Activated CD4-positive, alpha-beta T cell treated with anti-CD3 and anti-CD28 coated beads, Interleukin-2, amount 50 U/mL, for 48 hours (primary cell): Measurements from ENCODE around the gene ERMP1.
"Not testable (repeated sequence)": the region's sequence is repeated elsewhere in the genome, so short reads cannot be mapped to it uniquely, and the experiment has no call there.

Source experiments
- DNase-seq, 2 experiments: peaks; one replicate each; pipeline ENCODE4 v3.0.0-alpha.2; 2020

ERMP1 gene

DNA sequence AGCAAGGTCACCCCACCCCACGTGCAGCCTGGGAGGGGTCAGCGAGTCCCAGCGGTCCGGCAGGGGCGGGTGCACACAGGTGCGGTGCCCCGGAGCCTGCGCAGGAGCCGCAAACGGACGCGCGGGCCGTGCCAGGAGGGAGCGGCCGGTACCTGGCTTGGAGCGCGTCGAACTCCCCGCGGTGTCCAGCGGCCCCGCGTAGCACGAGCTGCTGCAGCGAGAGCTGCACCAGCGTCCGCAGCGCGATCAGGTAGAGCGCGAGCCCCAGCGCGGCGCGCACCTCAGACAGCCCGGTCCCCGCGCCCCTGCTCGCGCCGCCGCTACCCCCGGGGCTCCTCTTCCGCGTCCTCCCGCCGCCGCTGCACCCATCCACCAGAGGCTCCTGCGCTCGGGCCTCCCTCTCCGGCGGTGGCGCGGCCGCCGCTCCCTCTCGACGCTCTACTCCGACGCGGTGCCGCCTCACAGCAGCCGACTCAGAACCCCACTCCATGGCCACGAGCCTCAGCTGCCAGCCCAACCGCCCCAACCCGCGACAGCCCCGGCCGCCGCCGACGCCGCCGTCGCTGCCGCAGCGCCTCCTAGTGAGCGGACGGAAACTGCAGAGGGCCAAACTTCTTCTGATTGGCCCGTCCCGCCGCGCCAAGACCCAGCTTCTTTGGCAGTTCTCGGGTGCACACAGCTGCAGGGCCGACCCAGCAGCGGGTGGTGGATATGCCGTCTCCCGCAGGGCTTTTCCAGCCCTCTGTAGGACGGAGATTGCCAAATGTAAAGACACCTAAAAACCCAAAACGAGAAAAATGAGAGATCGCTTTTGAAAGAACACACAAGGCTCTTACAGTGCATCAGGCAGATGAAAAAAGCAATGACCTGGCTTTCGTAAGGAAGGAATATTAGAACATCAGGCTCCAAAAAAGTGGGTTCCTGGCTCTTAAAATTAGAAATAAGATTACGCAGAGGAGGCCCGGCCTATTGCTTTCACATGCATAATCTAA, at the start of gene ERMP1:
TSS of gene ERMP1 (minus strand) at position 580 of the 992 bp plus-strand sequence. CDS start at position 490, 90 bp downstream.
- peak; percentile 93 to 94 for DNase-seq

DNA sequence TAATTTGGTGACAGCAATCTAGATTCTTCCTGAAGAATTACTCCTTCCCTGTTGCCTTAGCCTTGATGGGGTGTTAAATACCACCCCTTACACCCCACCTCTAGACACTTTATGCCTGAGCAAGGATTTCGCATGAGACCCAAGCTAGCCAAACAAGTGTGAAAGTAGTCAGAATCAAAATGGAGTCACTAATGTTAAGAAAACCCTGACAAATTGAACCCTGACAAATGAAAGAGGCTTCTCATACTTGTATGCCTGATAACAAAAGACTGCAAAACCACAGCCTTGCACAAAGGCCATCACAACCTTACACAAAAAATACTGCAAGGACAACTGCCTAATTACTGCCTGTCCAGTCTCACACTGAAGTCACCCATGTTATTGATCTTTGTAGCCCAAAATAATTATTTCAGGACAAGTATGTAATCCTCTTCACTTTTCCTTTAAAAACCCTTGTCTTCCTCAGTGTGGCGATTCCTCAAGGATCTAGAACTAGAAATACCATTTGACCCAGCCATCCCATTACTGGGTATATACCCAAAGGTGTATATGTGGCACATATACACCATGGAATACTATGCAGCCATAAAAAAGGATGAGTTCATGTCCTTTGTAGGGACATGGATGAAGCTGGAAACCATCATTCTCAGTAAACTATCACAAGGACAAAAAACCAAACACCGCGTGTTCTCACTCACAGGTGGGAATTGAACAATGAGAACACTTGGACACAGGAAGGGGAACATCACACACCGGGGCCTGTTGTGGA, 49.5 kb upstream of the ERMP1 start:
- not testable (repeated sequence) for DNase-seq

DNA sequence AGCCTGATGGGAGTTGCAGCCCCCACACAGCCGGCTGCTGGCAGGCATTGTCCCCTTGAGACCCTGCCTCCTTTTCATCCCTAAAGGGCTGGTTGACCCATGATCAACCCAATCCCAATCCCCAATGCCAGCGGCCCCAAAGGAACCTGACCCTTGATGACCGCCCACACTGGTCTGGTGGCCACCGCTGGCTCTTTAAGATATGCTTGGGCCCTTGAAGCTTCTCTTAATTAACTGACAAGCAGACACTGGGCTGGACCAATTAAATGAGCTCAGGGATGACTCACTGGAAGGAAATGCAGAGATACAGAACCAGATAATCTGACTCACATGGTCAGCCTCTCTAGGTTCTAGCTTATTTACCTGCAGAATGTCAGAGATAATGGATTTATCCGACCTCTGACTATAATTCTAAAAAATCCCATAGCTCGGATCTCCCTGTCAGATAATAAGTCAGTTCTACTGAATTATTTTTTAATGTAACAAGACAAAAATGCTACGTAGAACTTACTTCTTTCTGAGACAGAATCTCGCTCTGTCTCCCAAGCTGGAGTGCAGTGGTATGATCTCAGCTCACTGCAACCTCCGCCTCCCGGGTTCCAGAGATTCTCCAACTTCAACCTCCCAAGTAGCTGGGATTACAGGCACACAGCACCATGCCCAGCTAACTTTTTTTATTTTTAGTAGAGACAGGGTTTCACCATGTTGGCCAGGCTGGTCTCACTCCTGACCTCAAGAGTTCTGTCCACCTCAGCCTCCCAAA, 46.7 kb upstream of the ERMP1 start:
- no peak for DNase-seq

DNA sequence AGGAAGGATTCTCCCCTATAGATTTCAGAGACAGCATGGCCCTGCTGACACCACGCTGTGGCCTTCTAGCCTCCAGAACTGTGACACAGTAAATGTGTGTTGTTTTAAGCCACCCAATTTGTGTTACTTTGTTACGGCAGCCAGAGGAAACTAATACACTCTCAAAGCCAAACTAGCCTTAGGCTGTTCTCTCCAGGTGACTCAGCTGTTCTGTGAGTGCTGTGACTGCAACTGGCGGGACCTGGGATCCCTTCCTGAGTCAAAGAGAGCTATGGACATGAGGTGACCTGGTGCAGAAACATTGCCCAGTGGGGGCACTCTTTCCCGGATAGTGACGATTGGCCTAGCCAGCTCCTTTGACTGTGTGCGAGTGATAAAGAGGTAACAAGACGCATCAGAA, 43.8 kb upstream of the ERMP1 start:
- DNase-seq, result no peak

DNA sequence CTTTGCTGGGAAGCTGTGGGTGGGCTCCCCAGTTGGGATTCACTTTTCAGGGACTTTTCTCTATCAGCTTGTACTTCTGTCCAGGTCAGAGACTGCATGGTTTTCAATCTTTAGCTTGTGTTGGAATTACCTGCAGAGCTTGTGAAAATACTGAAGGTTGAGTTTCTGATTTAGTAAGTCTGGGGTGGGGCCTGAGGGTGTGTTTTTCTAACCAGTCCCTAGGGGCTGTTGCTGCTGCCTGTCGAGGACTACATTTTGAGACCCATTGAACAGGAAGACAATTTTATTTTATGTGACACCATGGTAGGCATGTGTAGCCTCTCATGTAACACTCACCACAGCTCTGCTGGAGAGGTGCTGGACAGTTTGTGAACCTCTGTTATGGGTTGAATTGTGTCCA, 43.1 kb upstream of the ERMP1 start:
- DNase-seq, result no peak

DNA sequence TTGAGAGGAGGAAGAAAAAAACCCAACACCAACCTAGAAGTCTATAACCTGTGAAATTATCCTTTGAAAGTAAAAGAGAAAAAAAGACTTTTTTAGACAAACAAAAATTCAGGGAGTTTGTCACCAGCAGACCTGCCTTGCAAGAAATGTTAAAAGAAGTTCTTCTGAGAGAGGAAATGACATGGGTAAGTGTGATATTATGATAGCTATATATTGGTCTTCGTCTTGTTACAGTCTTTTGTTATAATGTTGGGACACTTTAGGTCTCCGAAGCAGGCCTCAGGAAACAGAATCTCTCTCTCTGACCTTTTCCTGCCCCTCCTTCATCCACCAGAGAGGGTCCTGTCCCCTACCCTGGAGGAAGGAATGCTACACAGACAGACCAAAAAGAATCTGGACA, 41.1 kb upstream of the ERMP1 start:
- no peak for DNase-seq

- DNase-seq, result no peak
These were observed 40.5 kb upstream of the ERMP1 start for GRCh38 chr9:5873439-5873838.

- DNase-seq, result no peak
These were observed 39.6 kb upstream of the ERMP1 start for GRCh38 chr9:5872511-5872910.

GRCh38 chr9:5871785-5872184, 38.9 kb upstream of the ERMP1 start:
- DNase-seq, result no peak

DNA sequence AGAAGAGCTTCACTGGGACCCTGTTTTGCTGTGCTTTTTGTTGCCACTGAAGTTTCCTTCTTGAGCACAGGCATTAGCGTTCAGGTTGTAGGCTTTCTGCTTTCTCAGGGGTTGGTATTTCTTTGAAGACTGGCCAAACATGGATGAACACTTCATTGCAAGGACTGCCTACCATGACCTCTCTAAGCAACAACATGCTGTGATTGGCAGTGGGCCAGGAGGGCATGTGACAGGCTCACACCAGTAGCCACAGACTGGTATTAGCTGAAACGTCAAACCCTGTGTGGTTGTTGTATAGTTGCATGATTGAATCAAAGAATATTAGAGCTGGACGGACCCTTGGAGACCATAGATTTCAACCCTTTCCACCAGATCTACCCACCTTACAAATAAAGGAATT, 37.8 kb upstream of the ERMP1 start:
- no peak for DNase-seq

DNA sequence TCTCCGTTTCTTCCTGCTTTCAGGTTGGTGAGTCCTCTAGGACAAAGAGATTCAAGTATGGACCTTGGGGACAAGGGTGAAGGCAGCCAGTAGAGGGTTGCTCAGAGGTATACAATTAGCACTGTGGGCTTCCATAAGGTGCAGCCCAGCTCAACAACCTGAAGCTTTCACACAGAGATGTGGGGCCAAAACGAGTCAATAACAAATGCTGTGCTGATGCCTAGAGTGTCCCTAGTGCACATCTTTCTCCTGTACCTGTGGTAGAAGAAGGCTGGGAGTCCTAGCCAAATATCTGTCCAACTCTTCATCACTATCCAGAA, 37.1 kb upstream of the ERMP1 start:
- DNase-seq, result no peak

DNA sequence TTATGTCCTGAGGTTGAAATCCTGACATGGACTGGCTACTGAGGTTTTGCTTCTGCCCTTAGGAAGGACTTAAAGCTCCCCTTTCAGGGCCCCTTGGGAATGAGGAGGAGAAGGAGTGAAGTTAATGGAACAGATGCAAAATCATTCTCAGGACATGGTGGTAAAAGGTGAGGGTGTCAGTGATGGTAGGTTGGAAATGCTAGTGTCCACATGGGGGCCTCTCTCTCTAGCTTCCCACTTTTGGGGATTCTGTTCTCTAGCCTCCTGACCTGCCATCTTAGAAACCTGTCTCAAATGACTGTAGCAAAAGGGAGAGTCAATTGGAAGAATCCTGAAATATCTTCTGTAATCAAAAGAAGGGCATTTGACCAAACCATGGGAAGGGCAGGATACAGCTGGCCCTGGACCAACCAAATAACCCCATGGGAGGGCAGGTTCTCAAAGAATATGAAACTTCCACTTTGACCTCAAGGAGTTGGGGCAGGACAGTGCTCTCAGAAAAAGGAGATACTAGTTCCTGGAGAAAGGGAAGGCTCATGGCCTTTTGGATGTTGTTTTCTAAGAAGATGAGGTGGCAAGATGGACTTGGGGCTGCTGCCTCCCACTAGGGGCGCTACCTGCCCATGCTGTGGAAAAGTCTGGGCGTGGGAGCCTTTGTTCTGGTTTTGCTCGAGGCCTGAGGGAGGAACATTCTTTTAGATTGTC, 36.5 kb upstream of the ERMP1 start:
- DNase-seq, result peak; percentile 37 to 49

GRCh38 chr9:5868235-5868634, 35.3 kb upstream of the ERMP1 start:
- no peak for DNase-seq

- DNase-seq, result no peak
These were observed 33.8 kb upstream of the ERMP1 start for GRCh38 chr9:5866685-5867084.

GRCh38 chr9:5866272-5866671, 33.4 kb upstream of the ERMP1 start:
- no peak for DNase-seq

- no peak for DNase-seq
These were observed 31.5 kb upstream of the ERMP1 start for GRCh38 chr9:5864446-5864845.

- no peak for DNase-seq
These were observed 30.3 kb upstream of the ERMP1 start for GRCh38 chr9:5863092-5863746.

- DNase-seq, result no peak
These were observed 25.9 kb upstream of the ERMP1 start for GRCh38 chr9:5858833-5859232.

- DNase-seq, result no peak
These were observed 25.0 kb upstream of the ERMP1 start for GRCh38 chr9:5857928-5858327.

DNA sequence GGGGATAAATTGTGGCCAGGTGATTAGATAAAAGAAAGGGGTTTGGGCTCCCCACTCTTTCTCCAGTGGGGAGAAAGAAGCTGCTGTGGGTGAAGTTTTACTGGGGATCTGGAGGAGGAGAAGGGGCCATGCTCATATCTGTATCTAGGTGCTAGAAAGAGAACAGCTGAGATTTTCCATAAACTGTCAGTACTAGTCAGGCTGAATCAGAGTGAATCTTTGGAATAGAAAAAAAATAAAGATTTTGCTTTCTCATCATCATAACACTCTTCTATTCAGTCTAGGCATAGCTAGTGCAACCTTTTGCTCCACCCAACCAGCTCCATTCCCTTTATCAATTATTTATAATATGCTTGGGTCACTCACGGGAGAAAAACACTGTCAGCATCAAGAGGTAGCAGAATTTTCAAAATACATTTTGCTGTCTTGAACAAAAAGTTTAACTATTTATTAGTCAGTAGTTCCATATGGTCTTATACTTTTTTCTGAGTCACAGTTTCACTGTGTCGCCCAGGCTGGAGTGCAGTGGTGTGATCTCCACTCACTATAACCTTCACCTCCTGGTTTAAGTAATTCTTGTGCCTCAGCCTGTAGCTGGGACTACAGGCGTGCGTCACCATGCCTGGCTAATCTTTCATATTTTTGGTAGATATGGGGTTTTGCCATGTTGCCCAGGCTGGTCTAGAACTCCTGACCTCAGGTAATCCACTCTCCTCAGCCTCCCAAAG, 21.3 kb upstream of the ERMP1 start:
- no peak for DNase-seq

- no peak for DNase-seq
These were observed 20.7 kb upstream of the ERMP1 start for GRCh38 chr9:5853617-5854016.
